CD14-positive monocyte (primary cell): ENCODE measurements around the gene REXO4. TPM values are rescaled to one million over a fixed set of nuclear protein-coding genes. Genes with fewer than 3 reads are reported as not detected.

Experiments used
- DNase-seq, 3 donors: peaks; one replicate each; pipeline ENCODE4 v3.0.0-alpha.2; 2011 to 2022
- H2AFZ ChIP-seq: 2 replicates; pipeline ENCODE4 v1.6.0; 2012; ENCODE audit warnings: mild to moderate bottlenecking, low read depth, low read length, inconsistent platforms; ENCODE audit not compliant: insufficient read depth, poor library complexity, severe bottlenecking
- H3K27ac ChIP-seq, 2 donors: 1 replicate in 1 of 2; 2 replicates in 1 of 2; pipeline ENCODE4 v1.5.1; 2012 to 2013; ENCODE audit warnings: low read length in 2 of 2, control low read depth in 1 of 2, inconsistent platforms in 1 of 2, low read depth in 1 of 2, mild to moderate bottlenecking in 1 of 2
- H3K27me3 ChIP-seq, 2 donors: one replicate each; pipeline versions ENCODE4 v1.6.0 to v1.6.1; 2011 to 2013; ENCODE audit warnings: low read length in 2 of 2; ENCODE audit not compliant: control insufficient read depth in 2 of 2, insufficient read depth in 2 of 2
- H3K36me3 ChIP-seq, 2 donors: replicated peaks in 1 of 2; 1 replicate in 1 of 2; 2 replicates in 1 of 2; pipeline versions ENCODE4 v1.5.1 to v1.6.1; 2012 to 2013; ENCODE audit warnings: low read length in 2 of 2, control low read depth in 1 of 2, inconsistent platforms in 1 of 2, mild to moderate bottlenecking in 1 of 2; ENCODE audit not compliant: insufficient read depth in 2 of 2, control insufficient read depth in 1 of 2
- H3K4me1 ChIP-seq, 2 donors: 1 replicate in 1 of 2; 2 replicates in 1 of 2; pipeline versions ENCODE4 v1.5.1 to v1.6.1; 2012 to 2013; ENCODE audit warnings: low read length in 2 of 2, control low read depth in 1 of 2, inconsistent platforms in 1 of 2, mild to moderate bottlenecking in 1 of 2, moderate library complexity in 1 of 2; ENCODE audit not compliant: insufficient read depth in 2 of 2, control insufficient read depth in 1 of 2
- H3K4me2 ChIP-seq: replicated peaks from 2 replicates; pipeline ENCODE3; 2012; ENCODE audit warnings: low read length, moderate library complexity, mild to moderate bottlenecking; ENCODE audit not compliant: poor library complexity, severe bottlenecking; ENCODE audit errors: extremely low read depth
- H3K4me3 ChIP-seq, 3 experiments: fragments of 200-600 bp in 1 of 3; sonication (generic) in 1 of 3; replicated peaks in 1 of 3; 1 replicate in 2 of 3; 2 replicates in 1 of 3; pipeline ENCODE4 v1.5.1; 2011 to 2013; ENCODE audit warnings: low read length in 3 of 3, mild to moderate bottlenecking in 3 of 3, control low read depth in 2 of 3, low read depth in 2 of 3, inconsistent platforms in 1 of 3, moderate library complexity in 1 of 3
- H3K79me2 ChIP-seq: 2 replicates; pipeline ENCODE4 v1.6.0; 2012; ENCODE audit warnings: mild to moderate bottlenecking, control low read depth, inconsistent platforms, low read length, moderate library complexity; ENCODE audit not compliant: insufficient read depth
- H3K9ac ChIP-seq: 2 replicates; pipeline ENCODE4 v1.6.0; 2017; ENCODE audit warnings: low read length, mild to moderate bottlenecking; ENCODE audit not compliant: insufficient read depth, poor library complexity, severe bottlenecking
- H3K9me3 ChIP-seq, 2 donors: replicated peaks in 1 of 2; 1 replicate in 1 of 2; 2 replicates in 1 of 2; pipeline versions ENCODE4 v1.5.1 to v1.6.1; 2012 to 2013; ENCODE audit warnings: low read length in 2 of 2, control low read depth in 1 of 2; ENCODE audit not compliant: control insufficient read depth in 1 of 2, insufficient read depth in 1 of 2
- H4K20me1 ChIP-seq: 2 replicates; pipeline ENCODE4 v1.6.0; 2012; ENCODE audit warnings: mild to moderate bottlenecking, low read length, control low read depth, moderate library complexity; ENCODE audit not compliant: insufficient read depth
- H3K27ac Mint-ChIP-seq, 7 donors: one replicate each; pipeline ENCODE4 v1.8.0; 2020; ENCODE audit warnings: mild to moderate bottlenecking in 7 of 7, mixed read lengths in 7 of 7, moderate library complexity in 6 of 7, inconsistent platforms in 2 of 7
- H3K27me3 Mint-ChIP-seq, 3 donors: one replicate each; pipeline ENCODE4 v1.8.0; 2021 to 2022; ENCODE audit warnings: low read depth in 3 of 3, mild to moderate bottlenecking in 3 of 3, mixed read lengths in 3 of 3, moderate library complexity in 3 of 3, inconsistent platforms in 1 of 3
- H3K36me3 Mint-ChIP-seq, 2 donors: one replicate each; pipeline ENCODE4 v1.8.0; 2020; ENCODE audit warnings: mixed read lengths in 2 of 2, inconsistent platforms in 1 of 2, mild to moderate bottlenecking in 1 of 2
- H3K4me1 Mint-ChIP-seq: one replicate; pipeline ENCODE4 v1.8.0; 2020; ENCODE audit warnings: mild to moderate bottlenecking, mixed read lengths
- H3K4me3 Mint-ChIP-seq, 2 donors: one replicate each; pipeline ENCODE4 v1.8.0; 2020; ENCODE audit warnings: mild to moderate bottlenecking in 2 of 2, mixed read lengths in 2 of 2, moderate library complexity in 1 of 2
- H3K9me3 Mint-ChIP-seq, 7 donors: one replicate each; pipeline ENCODE4 v1.8.0; 2020 to 2022; ENCODE audit warnings: mixed read lengths in 7 of 7, mild to moderate bottlenecking in 6 of 7, moderate library complexity in 6 of 7, inconsistent platforms in 2 of 7
- WGBS: methylation state at CpG from one replicate; pipeline ENCODE4 v1.1.5; 2013; ENCODE audit warnings: missing lambda C conversion rate; ENCODE audit not compliant: insufficient coverage; 5-methylcytosine and 5-hydroxymethylcytosine counted together
- intact Hi-C, 2 donors: fragments of 100-400 bp; cut with micrococcal nuclease; formaldehyde crosslinking; loops; one replicate each; pipeline versions ENCODE4 v1.15.0 to v1.15.1; 2023
- polyA plus RNA-seq, 3 donors: library from polyadenylated mRNA; depleted of rRNA in 1 of 3; unstranded in 2 of 3; stranded (reverse) in 1 of 3; fragments of 300-500 nt in 2 of 3; fragments of >200 nt in 1 of 3; fragmentation: Illumina TruSeq in 2 of 3; gene quantifications; 1 replicate in 2 of 3; 2 replicates in 1 of 3; pipeline ENCODE4 v1.2.3, GENCODE V29; 2012 to 2021
- TF ChIP-seq, protein P1 (sequence below): fragments of 200-600 bp; IDR thresholded peaks from one replicate; pipeline ENCODE4 v1.8.0; 2022; ENCODE audit warnings: antibody characterized with exemption, mild to moderate bottlenecking

Gene REXO4
- polyA plus RNA-seq, 3 donors: 3.0 to 11.0 (median 4.2) TPM

DNA sequence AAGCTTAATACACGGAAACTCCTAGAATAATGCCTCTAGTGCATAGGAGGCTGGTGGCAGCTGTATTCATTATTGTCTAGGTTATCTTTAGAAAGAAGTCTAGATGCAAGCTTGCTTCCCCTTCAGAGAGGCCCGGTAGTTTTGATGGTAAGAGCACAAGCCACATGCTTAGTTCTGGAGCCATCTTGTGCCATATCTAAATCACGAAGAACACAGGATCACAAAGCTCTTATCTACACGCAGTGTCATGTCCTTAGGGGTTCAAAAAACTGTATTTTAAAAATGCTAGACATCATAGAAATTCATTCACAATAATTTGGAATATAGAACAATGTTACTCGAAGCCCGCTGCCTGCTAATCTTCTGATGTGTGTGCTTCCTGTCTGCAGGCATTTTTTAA is 48.2 kb upstream of the REXO4 start:
- Mint-ChIP-seq H3K4me1 (peaks cover 14% of the 10 kb centered on the region), H3K27ac (no peak overlapping the region), H3K27me3 (peaks cover 6 to 18% (median 9%) of the 10 kb centered on the region in 3 donors), H3K4me3 (no peak overlapping the region), H3K36me3 (no peaks in the 10 kb centered on the region), H3K9me3 (no peaks in the 10 kb centered on the region)
- Histone ChIP-seq H3K79me2 (no peaks in the 10 kb centered on the region), H3K4me3 (no peak overlapping the region), H3K27ac (no peak overlapping the region), H3K4me1 (peaks cover 10 to 19% of the 10 kb centered on the region in 2 donors), H3K9me3 (no peaks in the 10 kb centered on the region), H3K9ac (no peak overlapping the region), H4K20me1 (peaks cover 48% of the 10 kb centered on the region), H3K4me2 (no peak overlapping the region), H3K36me3 (no peaks in the 10 kb centered on the region), H2AFZ (no peak overlapping the region), H3K27me3 (peaks cover 0 to under 1% of the 10 kb centered on the region in 2 donors)
- no CpG with 5 or more reads among the region's 6 CpGs for WGBS
- intact Hi-C loops: no loop called here
- DNase-seq: no peak
- TF ChIP-seq, protein P1, sequence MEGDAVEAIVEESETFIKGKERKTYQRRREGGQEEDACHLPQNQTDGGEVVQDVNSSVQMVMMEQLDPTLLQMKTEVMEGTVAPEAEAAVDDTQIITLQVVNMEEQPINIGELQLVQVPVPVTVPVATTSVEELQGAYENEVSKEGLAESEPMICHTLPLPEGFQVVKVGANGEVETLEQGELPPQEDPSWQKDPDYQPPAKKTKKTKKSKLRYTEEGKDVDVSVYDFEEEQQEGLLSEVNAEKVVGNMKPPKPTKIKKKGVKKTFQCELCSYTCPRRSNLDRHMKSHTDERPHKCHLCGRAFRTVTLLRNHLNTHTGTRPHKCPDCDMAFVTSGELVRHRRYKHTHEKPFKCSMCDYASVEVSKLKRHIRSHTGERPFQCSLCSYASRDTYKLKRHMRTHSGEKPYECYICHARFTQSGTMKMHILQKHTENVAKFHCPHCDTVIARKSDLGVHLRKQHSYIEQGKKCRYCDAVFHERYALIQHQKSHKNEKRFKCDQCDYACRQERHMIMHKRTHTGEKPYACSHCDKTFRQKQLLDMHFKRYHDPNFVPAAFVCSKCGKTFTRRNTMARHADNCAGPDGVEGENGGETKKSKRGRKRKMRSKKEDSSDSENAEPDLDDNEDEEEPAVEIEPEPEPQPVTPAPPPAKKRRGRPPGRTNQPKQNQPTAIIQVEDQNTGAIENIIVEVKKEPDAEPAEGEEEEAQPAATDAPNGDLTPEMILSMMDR: no peak

DNA sequence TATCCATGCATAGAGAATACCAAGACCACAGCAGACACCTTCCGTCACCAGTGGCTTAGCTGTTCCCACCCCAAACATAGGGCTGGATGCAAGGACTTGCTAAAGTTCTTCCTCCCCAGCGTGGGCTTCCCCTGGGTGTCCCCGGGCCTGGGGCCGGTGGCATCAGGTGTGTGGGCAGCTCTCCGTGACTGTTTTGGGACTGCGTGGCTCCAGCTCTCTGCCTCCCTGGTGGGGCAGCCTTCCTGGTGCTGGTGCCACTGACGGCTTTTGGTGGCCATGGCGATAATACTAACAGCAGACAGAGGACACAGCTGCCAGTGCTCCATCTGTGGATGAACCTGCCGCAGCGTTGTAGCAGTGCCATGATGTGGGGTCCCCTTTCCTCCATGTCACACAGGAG is 46.8 kb upstream of the REXO4 start:
- 90% methylated on average over 8 of the region's 10 CpGs for WGBS
- no peak overlapping the region for H3K27ac Mint-ChIP-seq

More for the DNA sequence above, 46.8 kb upstream of the REXO4 start:
- Mint-ChIP-seq H3K9me3 (no peaks in the 10 kb centered on the region), H3K27me3 (peaks cover 9 to 22% (median 13%) of the 10 kb centered on the region in 3 donors), H3K4me3 (no peak overlapping the region), H3K4me1 (peaks cover 11% of the 10 kb centered on the region), H3K36me3 (no peaks in the 10 kb centered on the region)
- TF ChIP-seq, protein P1: no peak
- peaks cover 36% of the 10 kb centered on the region for H4K20me1 ChIP-seq
- peaks cover 7 to 15% of the 10 kb centered on the region in 2 donors for H3K4me1 ChIP-seq
- no peak overlapping the region for H2AFZ ChIP-seq
- no peaks in the 10 kb centered on the region for H3K9me3 ChIP-seq
- no peaks in the 10 kb centered on the region for H3K79me2 ChIP-seq
- peaks cover 0 to 5% of the 10 kb centered on the region in 2 donors for H3K27me3 ChIP-seq
- H3K36me3 ChIP-seq: no peaks in the 10 kb centered on the region
- intact Hi-C loops: no loop called here
- no peak overlapping the region for H3K4me2 ChIP-seq
- no peak overlapping the region for H3K4me3 ChIP-seq
- no peak overlapping the region for H3K27ac ChIP-seq
- no peak for DNase-seq
- no peak overlapping the region for H3K9ac ChIP-seq
